WTC11 (cell line): ENCODE measurements around the gene WNT16. TPM values are rescaled to one million over a fixed set of nuclear protein-coding genes. Genes with fewer than 3 reads are reported as not detected.

Experiments used
- ATAC-seq: fragments of 200-7000 bp; cut with Tn5 transposase; 2 replicates; pipeline ENCODE4 v1.10.0; 2021; ENCODE audit warnings: mild to moderate bottlenecking, moderate library complexity
- CTCF ChIA-PET: fragments of 300-600 bp; sonication (Branson Sonifier 250); formaldehyde crosslinking; loops from one replicate; lab custom pipeline; 2021; ENCODE audit warnings: antibody characterized with exemption; lab: Charles Lee
- POLR2A ChIA-PET: fragments of 350-600 bp; sonication (Branson Sonifier 250); formaldehyde crosslinking; loops from one replicate; lab custom pipeline; 2021; ENCODE audit warnings: antibody characterized with exemption; lab: Charles Lee
- DNase-seq: peaks from one replicate; pipeline ENCODE4 v3.0.0; 2021; ENCODE audit warnings: low spot score
- H3K27ac Mint-ChIP-seq: 2 replicates; pipeline ENCODE4 v1.8.0; 2021; ENCODE audit warnings: mixed read lengths
- H3K27me3 Mint-ChIP-seq: 2 replicates; pipeline ENCODE4 v1.8.0; 2021; ENCODE audit warnings: low read depth, mild to moderate bottlenecking, moderate library complexity, mixed read lengths
- H3K36me3 Mint-ChIP-seq: 2 replicates; pipeline ENCODE4 v1.8.0; 2021; ENCODE audit warnings: mixed read lengths
- H3K4me1 Mint-ChIP-seq: 2 replicates; pipeline ENCODE4 v1.8.0; 2022; ENCODE audit warnings: mixed read lengths
- H3K4me3 Mint-ChIP-seq: 2 replicates; pipeline ENCODE4 v1.8.0; 2021; ENCODE audit warnings: mild to moderate bottlenecking, moderate library complexity, mixed read lengths
- H3K9me3 Mint-ChIP-seq: 2 replicates; pipeline ENCODE4 v1.8.0; 2021; ENCODE audit warnings: mixed read lengths
- ATF3 ChIP-seq: sonication (generic); formaldehyde crosslinking; conservative IDR thresholded peaks from 2 replicates; pipeline ENCODE4 v1.8.1; 2022; ENCODE audit warnings: mild to moderate bottlenecking, missing genetic modification reagents
- CBFB ChIP-seq: sonication (generic); formaldehyde crosslinking; IDR thresholded peaks from 2 replicates; pipeline ENCODE4 v1.8.1; 2022; ENCODE audit warnings: mild to moderate bottlenecking, low read depth, missing genetic modification reagents
- CDX4 ChIP-seq: fragments of 250-450 bp; sonication (Bioruptor Pico); IDR thresholded peaks from 2 replicates; pipeline ENCODE4 v1.9.0; 2021; ENCODE audit warnings: moderate library complexity, mild to moderate bottlenecking, inconsistent platforms, borderline replicate concordance
- CREB1 ChIP-seq: sonication (generic); formaldehyde crosslinking; IDR thresholded peaks from 2 replicates; pipeline ENCODE4 v1.8.0; 2023; ENCODE audit warnings: mild to moderate bottlenecking, missing genetic modification reagents
- CREM ChIP-seq: sonication (generic); formaldehyde crosslinking; IDR thresholded peaks from 2 replicates; pipeline ENCODE4 v1.8.1; 2022; ENCODE audit warnings: mild to moderate bottlenecking, missing genetic modification reagents, moderate library complexity
- ETV6 ChIP-seq: sonication (generic); formaldehyde crosslinking; IDR thresholded peaks from 2 replicates; pipeline ENCODE4 v1.8.1; 2022; ENCODE audit warnings: mild to moderate bottlenecking, missing genetic modification reagents
- GTF2I ChIP-seq: fragments of 250-450 bp; sonication (Bioruptor Pico); conservative IDR thresholded peaks from 2 replicates; pipeline ENCODE4 v1.4.0; 2021; ENCODE audit warnings: mild to moderate bottlenecking
- IRF2 ChIP-seq: sonication (generic); formaldehyde crosslinking; IDR thresholded peaks from 2 replicates; pipeline ENCODE4 v1.8.0; 2022; ENCODE audit warnings: low read depth, missing genetic modification reagents, borderline replicate concordance
- KAT7 ChIP-seq: sonication (generic); formaldehyde crosslinking; IDR thresholded peaks from 2 replicates; pipeline ENCODE4 v1.8.1; 2023; ENCODE audit warnings: missing genetic modification reagents, mild to moderate bottlenecking, borderline replicate concordance
- MLX ChIP-seq: sonication (generic); formaldehyde crosslinking; IDR thresholded peaks from 2 replicates; pipeline ENCODE4 v1.8.1; 2023; ENCODE audit warnings: mild to moderate bottlenecking, missing genetic modification reagents, moderate library complexity
- NR3C1 ChIP-seq: sonication (generic); formaldehyde crosslinking; conservative IDR thresholded peaks from 2 replicates; pipeline ENCODE4 v1.8.1; 2023; ENCODE audit warnings: low read depth, mild to moderate bottlenecking, missing genetic modification reagents
- PRDM15 ChIP-seq: sonication (generic); formaldehyde crosslinking; IDR thresholded peaks from 2 replicates; pipeline ENCODE4 v1.8.0; 2022; ENCODE audit warnings: missing genetic modification reagents
- RELA ChIP-seq: sonication (generic); formaldehyde crosslinking; IDR thresholded peaks from 2 replicates; pipeline ENCODE4 v1.8.1; 2022; ENCODE audit warnings: missing genetic modification reagents, mild to moderate bottlenecking, borderline replicate concordance
- SMAD4 ChIP-seq: sonication (generic); formaldehyde crosslinking; IDR thresholded peaks from 2 replicates; pipeline ENCODE4 v1.8.0; 2022; ENCODE audit warnings: mild to moderate bottlenecking, missing genetic modification reagents
- SOX15 ChIP-seq: fragments of 250-450 bp; sonication (Bioruptor Pico); IDR thresholded peaks from 2 replicates; pipeline ENCODE4 v1.9.0; 2021; ENCODE audit warnings: mild to moderate bottlenecking
- TCF7 ChIP-seq: sonication (generic); formaldehyde crosslinking; IDR thresholded peaks from 2 replicates; pipeline ENCODE4 v1.8.0; 2022; ENCODE audit warnings: mild to moderate bottlenecking, low read depth, missing genetic modification reagents, moderate library complexity
- ZMAT4 ChIP-seq: fragments of 250-450 bp; sonication (Bioruptor Pico); IDR thresholded peaks from 2 replicates; pipeline ENCODE4 v1.9.0; 2021; ENCODE audit warnings: mild to moderate bottlenecking
- ZNF121 ChIP-seq: sonication (generic); formaldehyde crosslinking; IDR thresholded peaks from 2 replicates; pipeline ENCODE4 v1.8.0; 2023; ENCODE audit warnings: missing genetic modification reagents
- ZNF263 ChIP-seq: sonication (generic); formaldehyde crosslinking; IDR thresholded peaks from 2 replicates; pipeline ENCODE4 v1.8.1; 2022; ENCODE audit warnings: low read depth, mild to moderate bottlenecking, moderate library complexity, missing genetic modification reagents
- total RNA-seq: library from RNA; stranded (reverse); gene quantifications from 3 replicates; pipeline ENCODE4 v1.2.3, GENCODE V29; 2021
- TF ChIP-seq, protein P1 (sequence below): fragments of 250-450 bp; sonication (Bioruptor Pico); IDR thresholded peaks from 2 replicates; pipeline ENCODE4 v1.9.0; 2021; ENCODE audit warnings: mild to moderate bottlenecking

WNT16 gene
- total RNA-seq, 1 experiment from 2014 or later = 0.33 TPM

DNA sequence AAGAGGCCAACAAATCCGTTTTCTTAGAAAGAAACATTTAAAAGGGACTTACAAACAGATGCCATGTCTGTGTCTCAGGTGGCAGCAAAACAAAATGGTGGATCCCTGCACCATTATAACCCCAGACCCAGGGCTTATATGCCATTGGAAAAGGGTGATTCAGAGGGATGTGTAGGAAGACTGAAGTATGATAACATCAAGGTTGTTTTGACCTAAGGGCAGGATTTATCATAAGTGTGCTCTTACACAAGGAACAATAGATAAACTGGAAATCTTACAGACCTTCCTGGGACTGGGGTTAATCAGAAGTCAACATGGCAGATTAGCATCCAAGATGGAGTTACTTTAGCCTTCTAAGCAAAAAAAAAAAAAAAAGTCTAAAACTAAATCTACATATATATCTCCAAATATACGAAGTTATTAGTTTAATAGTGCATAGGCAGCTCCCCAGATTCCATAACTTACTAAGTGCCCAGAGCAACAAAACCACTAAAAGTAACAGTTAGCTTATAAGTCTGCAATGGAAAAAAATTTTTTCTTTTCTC is 34.3 kb upstream of the WNT16 start:
- CTCF ChIA-PET = no interaction called here
- no peak for ATAC-seq
- H3K27me3 Mint-ChIP-seq = no peaks in the 10 kb centered on the region

DNA sequence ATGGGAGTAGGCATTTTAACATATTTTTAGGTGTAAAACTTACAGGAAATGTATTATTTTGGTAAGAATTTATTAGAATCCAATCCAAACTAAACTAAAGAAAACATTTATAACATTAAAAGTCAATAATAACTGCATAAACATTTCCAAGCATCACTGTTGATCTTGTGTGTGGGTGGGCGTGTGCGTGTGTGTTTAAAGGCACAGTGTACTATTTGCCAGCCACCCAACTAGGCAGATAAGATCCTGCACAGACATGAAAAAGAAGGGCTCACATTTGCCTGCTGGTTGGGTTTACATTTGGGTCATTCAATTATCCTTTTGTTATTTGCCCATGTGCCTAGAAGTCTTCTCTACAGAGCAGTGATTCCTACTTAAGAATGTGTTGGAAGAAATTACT is 31.0 kb upstream of the WNT16 start:
- no peak for ATAC-seq
- Mint-ChIP-seq H3K9me3 (no peaks in the 10 kb centered on the region), H3K36me3 (no peaks in the 10 kb centered on the region), H3K27ac (no peak overlapping the region), H3K4me1 (peaks cover 3% of the 10 kb centered on the region; the same call in 1 of the 2 replicates), H3K27me3 (no peaks in the 10 kb centered on the region), H3K4me3 (no peak overlapping the region)
- no peak for TF ChIP-seq CBFB (CRISPR knock-in tag)
- no peak for TF ChIP-seq IRF2
- ChIA-PET CTCF (no interaction called here), POLR2A (no interaction called here)
- DNase-seq = no peak

More for the DNA sequence above, 34.3 kb upstream of the WNT16 start:
- Mint-ChIP-seq H3K36me3 (no peaks in the 10 kb centered on the region), H3K27ac (no peak overlapping the region), H3K9me3 (peaks cover 8% of the 10 kb centered on the region)
- no peak for DNase-seq
- TF ChIP-seq RELA (CRISPR knock-in tag) = no peak
- TF ChIP-seq MLX = no peak
- TF ChIP-seq ZNF121 (CRISPR knock-in tag) = no peak
- TF ChIP-seq ZNF263 = no peak
- TF ChIP-seq SMAD4 (CRISPR knock-in tag) = no peak
- TF ChIP-seq NR3C1 (CRISPR knock-in tag) = no peak
- TF ChIP-seq ETV6 (CRISPR knock-in tag) = no peak
- no peak for TF ChIP-seq PRDM15 (CRISPR knock-in tag)
- no peak for TF ChIP-seq GTF2I
- no peak for TF ChIP-seq CDX4 (CRISPR knock-in tag)
- TF ChIP-seq CREM (CRISPR knock-in tag) = no peak
- TF ChIP-seq, all 79 proteins: peak for 0
- no peaks in the 10 kb centered on the region for H3K4me1 Mint-ChIP-seq
- POLR2A ChIA-PET = no interaction called here
- no peak overlapping the region for H3K4me3 Mint-ChIP-seq

DNA sequence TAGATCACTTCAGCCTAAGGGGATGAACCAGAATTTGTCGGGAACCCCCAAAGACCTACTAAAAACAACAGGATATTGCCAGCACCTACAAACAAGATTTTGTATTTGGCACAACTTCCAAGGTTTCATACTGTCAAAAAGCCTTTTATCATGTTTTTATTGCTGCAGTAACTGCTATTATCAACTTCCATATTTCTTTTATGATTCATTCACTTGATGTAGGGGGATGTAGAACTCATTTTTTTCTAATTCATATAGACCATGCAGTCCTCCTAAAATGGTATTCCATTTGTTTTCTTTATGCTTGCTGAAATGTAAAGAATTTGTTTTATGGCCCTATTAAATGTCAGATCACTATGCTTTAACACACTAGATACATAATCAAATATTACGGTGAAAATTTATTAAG is 30.0 kb upstream of the WNT16 start:
- POLR2A ChIA-PET = no interaction called here
- no peak for DNase-seq
- Mint-ChIP-seq H3K9me3 (no peaks in the 10 kb centered on the region), H3K36me3 (no peaks in the 10 kb centered on the region), H3K4me1 (peaks cover 5% of the 10 kb centered on the region), H3K4me3 (no peak overlapping the region), H3K27ac (no peak overlapping the region), H3K27me3 (no peaks in the 10 kb centered on the region)
- CTCF ChIA-PET = no interaction called here
- no peak for ATAC-seq
- TF ChIP-seq CREB1 (CRISPR knock-in tag) (no peak), SOX15 (CRISPR knock-in tag) (no peak), ATF3 (no peak), MLX (no peak), TCF7 (CRISPR knock-in tag) (no peak), ZMAT4 (CRISPR knock-in tag) (no peak), KAT7 (CRISPR knock-in tag) (no peak)
- TF ChIP-seq, protein P1, sequence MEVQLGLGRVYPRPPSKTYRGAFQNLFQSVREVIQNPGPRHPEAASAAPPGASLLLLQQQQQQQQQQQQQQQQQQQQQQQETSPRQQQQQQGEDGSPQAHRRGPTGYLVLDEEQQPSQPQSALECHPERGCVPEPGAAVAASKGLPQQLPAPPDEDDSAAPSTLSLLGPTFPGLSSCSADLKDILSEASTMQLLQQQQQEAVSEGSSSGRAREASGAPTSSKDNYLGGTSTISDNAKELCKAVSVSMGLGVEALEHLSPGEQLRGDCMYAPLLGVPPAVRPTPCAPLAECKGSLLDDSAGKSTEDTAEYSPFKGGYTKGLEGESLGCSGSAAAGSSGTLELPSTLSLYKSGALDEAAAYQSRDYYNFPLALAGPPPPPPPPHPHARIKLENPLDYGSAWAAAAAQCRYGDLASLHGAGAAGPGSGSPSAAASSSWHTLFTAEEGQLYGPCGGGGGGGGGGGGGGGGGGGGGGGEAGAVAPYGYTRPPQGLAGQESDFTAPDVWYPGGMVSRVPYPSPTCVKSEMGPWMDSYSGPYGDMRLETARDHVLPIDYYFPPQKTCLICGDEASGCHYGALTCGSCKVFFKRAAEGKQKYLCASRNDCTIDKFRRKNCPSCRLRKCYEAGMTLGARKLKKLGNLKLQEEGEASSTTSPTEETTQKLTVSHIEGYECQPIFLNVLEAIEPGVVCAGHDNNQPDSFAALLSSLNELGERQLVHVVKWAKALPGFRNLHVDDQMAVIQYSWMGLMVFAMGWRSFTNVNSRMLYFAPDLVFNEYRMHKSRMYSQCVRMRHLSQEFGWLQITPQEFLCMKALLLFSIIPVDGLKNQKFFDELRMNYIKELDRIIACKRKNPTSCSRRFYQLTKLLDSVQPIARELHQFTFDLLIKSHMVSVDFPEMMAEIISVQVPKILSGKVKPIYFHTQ (CRISPR knock-in tag) = no peak
